ENCODE results near the gene SCNN1B.
"Not testable (repeated sequence)": the region's sequence is repeated elsewhere in the genome, so short reads cannot be mapped to it uniquely, and the experiment has no call there.

SCNN1B gene

DNA sequence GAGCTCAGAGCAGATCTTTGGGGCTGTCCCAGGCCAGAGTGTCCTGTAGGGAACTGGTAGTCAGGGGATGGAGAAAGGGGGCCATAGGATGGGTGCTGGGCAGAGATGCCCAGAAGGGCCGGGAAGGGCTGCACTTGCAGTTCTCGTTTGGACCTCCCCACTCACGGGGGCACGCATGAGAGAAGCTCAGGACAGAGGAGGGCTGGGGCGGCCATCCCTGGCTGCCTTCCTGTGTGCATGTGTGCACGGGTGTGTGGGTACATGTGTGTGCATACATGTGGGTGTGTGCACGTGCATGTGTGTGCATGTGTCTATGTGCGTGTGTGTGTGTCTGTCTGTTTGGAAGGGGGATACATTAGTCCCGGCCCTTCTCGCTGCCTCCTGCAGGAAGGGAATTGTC, 77.6 kb downstream of the SCNN1B start:
- DNase-seq (ENCODE audit: low read depth in 2 of 3, low spot score in 2 of 3) = no peak

DNA sequence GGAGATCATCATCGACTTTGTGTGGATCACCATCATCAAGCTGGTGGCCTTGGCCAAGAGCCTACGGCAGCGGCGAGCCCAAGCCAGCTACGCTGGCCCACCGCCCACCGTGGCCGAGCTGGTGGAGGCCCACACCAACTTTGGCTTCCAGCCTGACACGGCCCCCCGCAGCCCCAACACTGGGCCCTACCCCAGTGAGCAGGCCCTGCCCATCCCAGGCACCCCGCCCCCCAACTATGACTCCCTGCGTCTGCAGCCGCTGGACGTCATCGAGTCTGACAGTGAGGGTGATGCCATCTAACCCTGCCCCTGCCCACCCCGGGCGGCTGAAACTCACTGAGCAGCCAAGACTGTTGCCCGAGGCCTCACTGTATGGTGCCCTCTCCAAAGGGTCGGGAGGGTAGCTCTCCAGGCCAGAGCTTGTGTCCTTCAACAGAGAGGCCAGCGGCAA, 78.4 kb downstream of the SCNN1B start:
- DNase-seq (ENCODE audit: low read depth in 2 of 3, low spot score in 2 of 3) = no peak

DNA sequence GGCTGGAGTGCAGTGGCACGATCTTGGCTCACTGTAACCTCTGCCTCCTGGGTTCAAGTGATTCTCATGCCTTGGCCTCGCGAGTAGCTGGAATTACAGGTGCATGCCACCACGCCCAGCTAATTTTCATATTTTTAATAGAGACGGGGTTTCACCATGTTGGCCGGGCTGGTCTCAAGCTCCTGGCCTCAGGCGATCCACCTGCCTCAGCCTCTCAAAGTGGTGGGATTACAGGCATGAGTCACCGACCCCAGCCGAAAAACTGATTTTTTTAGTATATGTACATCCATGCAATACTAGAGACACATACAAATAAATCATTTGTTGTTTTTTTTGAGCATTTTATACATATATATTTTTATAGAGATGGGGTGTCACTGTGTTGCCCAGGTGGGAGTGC, 79.6 kb downstream of the SCNN1B start:
- DNase-seq (ENCODE audit: low read depth in 2 of 3, low spot score in 2 of 3) = not testable (repeated sequence)

DNA sequence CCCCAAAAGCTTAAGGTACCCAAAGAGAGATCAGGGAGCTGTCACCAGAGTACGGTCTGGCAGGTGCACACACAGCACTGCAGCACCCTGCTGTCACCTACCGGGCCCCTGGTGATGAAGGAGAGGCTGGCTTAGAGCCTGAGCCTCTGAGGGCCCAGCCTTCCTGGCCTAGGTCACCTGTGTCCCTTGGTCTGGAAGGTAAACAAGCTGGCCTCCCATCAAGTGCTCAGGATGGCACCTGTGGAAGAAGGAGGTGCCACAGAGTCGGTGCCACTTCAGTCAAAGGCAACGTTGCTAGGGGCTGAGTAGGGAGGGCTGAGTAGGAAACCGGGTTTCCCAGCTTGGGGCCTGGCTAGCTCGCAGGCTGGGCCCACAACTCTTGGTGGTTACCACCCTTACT, 80.2 kb downstream of the SCNN1B start:
- no peak for DNase-seq (ENCODE audit: low read depth in 2 of 3, low spot score in 2 of 3)

- no peak for DNase-seq (ENCODE audit: low read depth in 2 of 3, low spot score in 2 of 3)
These were observed 81.8 kb downstream of the SCNN1B start for GRCh38 chr16:23383881-23384280.

DNA sequence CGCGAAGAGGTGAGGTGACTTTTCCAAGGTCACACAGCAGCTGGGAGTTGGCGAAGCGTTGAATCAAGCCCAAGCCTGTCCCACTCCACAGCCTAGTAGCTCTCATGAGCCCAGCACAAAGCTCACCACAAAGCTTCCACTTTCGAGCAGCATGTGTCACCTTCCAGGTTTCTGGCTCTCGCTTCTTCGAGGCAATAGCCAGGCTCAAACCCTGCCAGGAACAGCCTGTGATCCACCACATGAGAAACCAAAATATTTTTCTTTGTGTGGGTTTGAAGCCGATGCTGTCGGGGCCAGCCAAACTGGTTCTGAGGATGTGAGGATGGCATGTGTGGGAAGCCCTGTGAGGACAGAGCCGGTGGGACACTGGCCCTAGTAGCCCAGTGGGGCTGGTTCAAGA, 82.8 kb downstream of the SCNN1B start:
- no peak for DNase-seq (ENCODE audit: low read depth in 2 of 3, low spot score in 2 of 3)

GRCh38 chr16:23385441-23385840, 83.3 kb downstream of the SCNN1B start:
- no peak for DNase-seq (ENCODE audit: low read depth in 2 of 3, low spot score in 2 of 3)

GRCh38 chr16:23387666-23388065, 85.6 kb downstream of the SCNN1B start:
- DNase-seq (ENCODE audit: low read depth in 2 of 3, low spot score in 2 of 3) = no peak

DNA sequence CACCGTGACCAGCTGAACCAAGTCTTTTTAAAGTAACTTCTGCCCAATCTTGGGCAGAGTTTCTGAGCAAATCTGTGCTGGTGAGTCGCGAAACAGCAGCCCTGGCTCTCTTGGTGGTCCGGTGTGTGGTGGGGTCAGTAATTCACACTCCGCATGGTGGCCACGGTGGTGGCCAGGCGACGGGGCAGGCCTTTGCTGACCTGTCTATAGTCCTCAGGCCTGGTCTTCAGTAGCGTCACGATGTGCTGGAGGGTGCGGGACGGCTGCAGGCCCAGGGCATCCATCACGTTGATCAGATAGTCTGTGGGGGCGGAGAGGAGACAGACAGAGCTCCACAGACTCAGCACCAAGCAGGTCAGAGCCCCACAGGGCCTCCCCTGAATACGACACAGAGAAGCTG, 86.7 kb downstream of the SCNN1B start:
- no peak for DNase-seq (ENCODE audit: low read depth in 2 of 3, low spot score in 2 of 3)

DNA sequence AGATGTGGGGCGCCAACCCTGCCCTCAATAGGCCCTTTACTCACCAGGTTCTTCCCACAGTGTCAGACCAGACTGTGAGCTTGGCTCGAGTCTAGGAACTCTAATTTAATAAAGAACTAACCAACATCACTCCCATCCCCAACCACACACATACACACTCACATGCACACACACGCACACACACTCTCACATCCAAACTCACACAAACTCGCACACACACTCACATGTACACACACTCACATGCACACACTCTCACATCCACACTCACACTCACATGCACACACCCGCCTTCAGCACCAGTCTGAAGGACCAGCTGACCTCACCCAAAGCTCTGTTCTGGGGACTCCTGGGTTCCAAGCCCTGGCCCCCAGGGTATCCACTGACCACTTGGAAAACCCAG, 87.1 kb downstream of the SCNN1B start:
- DNase-seq (ENCODE audit: low read depth in 2 of 3, low spot score in 2 of 3) = no peak

- DNase-seq (ENCODE audit: low read depth in 2 of 3, low spot score in 2 of 3) = not testable (repeated sequence)
These were observed 87.8 kb downstream of the SCNN1B start for GRCh38 chr16:23389936-23390335.

- no peak for DNase-seq (ENCODE audit: low read depth in 2 of 3, low spot score in 2 of 3)
These were observed 89.5 kb downstream of the SCNN1B start for GRCh38 chr16:23391381-23392222.

GRCh38 chr16:23392223-23392600, 90.1 kb downstream of the SCNN1B start:
- DNase-seq (ENCODE audit: low read depth in 2 of 3, low spot score in 2 of 3) = no peak

- DNase-seq (ENCODE audit: low read depth in 2 of 3, low spot score in 2 of 3) = no peak
These were observed 92.2 kb downstream of the SCNN1B start for GRCh38 chr16:23394141-23394831.

DNA sequence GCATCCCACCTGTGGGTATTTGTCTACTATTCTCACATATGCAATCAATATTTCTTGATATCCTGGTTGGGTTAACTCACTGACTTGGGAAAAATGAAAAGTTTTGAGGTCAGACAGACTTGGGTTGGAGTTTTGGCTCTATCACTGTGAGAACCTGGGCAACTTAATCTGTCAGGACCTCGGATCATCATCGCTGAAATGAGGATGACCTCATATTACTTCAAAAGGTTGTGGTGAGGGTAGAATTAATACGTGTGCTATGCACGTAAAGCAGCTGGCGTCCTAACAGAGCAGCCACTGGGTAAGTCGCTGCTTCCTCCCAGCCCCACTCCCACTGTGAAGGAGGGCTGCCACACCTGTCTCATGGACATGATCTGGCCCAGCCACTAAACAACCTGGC, 93.6 kb downstream of the SCNN1B start:
- DNase-seq (ENCODE audit: low read depth in 2 of 3, low spot score in 2 of 3) = no peak

- no peak for DNase-seq (ENCODE audit: low read depth in 2 of 3, low spot score in 2 of 3)
These were observed 95.4 kb downstream of the SCNN1B start for GRCh38 chr16:23397464-23397863.

- no peak for DNase-seq (ENCODE audit: low read depth in 2 of 3, low spot score in 2 of 3)
These were observed 97.1 kb downstream of the SCNN1B start for GRCh38 chr16:23398987-23399805.

DNA sequence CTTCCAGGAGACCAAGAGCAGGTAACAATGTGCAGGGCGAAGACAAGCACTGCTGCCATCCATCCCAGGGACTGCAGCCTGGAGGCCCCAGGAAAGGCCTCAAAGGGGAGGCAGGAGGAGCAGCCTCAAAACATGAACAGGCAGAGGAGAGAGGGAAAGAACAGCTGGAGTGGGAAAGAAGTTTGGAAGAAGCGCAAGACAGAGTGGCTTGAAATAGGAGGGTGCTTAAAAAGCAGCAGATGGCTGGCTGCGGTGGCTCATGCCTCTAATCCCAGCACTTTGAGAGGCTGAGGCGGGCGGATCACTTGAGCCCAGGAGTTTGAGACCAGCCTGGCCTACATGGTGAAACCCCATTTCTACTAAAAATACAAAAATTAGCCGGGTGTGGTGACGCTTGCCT, 98.3 kb downstream of the SCNN1B start:
- DNase-seq (ENCODE audit: low read depth in 2 of 3, low spot score in 2 of 3) = not testable (repeated sequence)

DNA sequence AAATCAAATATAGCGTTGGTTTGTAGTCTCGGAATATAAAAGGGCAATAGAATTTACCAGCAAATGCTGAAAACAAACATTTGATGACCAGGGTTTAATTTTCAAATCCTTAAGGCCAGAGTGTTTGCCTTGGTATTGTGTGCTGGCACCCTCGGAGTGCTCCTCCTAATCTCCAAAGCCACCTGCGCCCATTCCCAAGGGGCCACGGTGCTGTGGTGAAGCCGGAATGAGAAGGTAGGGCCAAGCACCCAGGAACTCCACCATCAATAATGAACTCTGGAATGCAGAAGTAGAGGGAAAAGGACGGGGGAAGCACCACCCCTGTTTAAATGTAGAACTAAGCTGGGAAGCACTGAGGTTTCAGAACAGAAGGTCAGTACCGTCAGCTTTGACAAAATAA, 99.0 kb downstream of the SCNN1B start:
- no peak for DNase-seq (ENCODE audit: low read depth in 2 of 3, low spot score in 2 of 3)

- no peak for DNase-seq (ENCODE audit: low read depth in 2 of 3, low spot score in 2 of 3)
These were observed 100.0 kb downstream of the SCNN1B start for GRCh38 chr16:23402100-23402499.

- no peak for DNase-seq (ENCODE audit: low read depth in 2 of 3, low spot score in 2 of 3)
These were observed 101.4 kb downstream of the SCNN1B start for GRCh38 chr16:23403547-23403946.

- DNase-seq (ENCODE audit: low read depth in 2 of 3, low spot score in 2 of 3) = no peak
These were observed 103.9 kb downstream of the SCNN1B start for GRCh38 chr16:23406024-23406423.
